SU-DHL-6 (cell line): ENCODE results near the gene IQCF6.
"Not testable (repeated sequence)": the region's sequence is repeated elsewhere in the genome, so short reads cannot be mapped to it uniquely, and the experiment has no call there.

Experiments
- H2AFZ ChIP-seq: fragments of 200-600 bp; sonication (generic); 2 replicates; pipeline ENCODE4 v1.6.1; 2014; ENCODE audit warnings: low read depth, mild to moderate bottlenecking, moderate library complexity, mixed read lengths, antibody characterized with exemption, low read length; ENCODE audit not compliant: severe bottlenecking
- H3F3A ChIP-seq: fragments of 200-600 bp; shearing (Covaris generic); 2 replicates; pipeline ENCODE4 v1.6.0; 2016; ENCODE audit warnings: antibody characterized with exemption, mild to moderate bottlenecking; ENCODE audit not compliant: insufficient read depth
- H3K27ac ChIP-seq: fragments of 200-600 bp; sonication (generic); 2 replicates; pipeline ENCODE4 v1.5.1; 2016; ENCODE audit warnings: low read depth, mild to moderate bottlenecking, low read length, moderate library complexity, mixed read lengths
- H3K27me3 ChIP-seq: fragments of 200-600 bp; sonication (generic), shearing (Covaris generic); 2 replicates; pipeline ENCODE4 v1.6.0; 2014; ENCODE audit warnings: mild to moderate bottlenecking, low read length
- H3K36me3 ChIP-seq: fragments of 200-600 bp; sonication (generic); 2 replicates; pipeline ENCODE4 v1.6.1; 2014; ENCODE audit warnings: mild to moderate bottlenecking, low read length, mixed read lengths
- H3K4me2 ChIP-seq: fragments of 300-600, 200-600 bp; shearing (Covaris generic), sonication (generic); 2 replicates; pipeline ENCODE4 v1.6.0; 2014; ENCODE audit warnings: low read length, low read depth, mild to moderate bottlenecking; ENCODE audit not compliant: poor library complexity, severe bottlenecking
- H3K4me3 ChIP-seq: fragments of 200-600 bp; sonication (generic); 2 replicates; pipeline ENCODE4 v1.5.1; 2014; ENCODE audit warnings: antibody characterized with exemption, low read length, mild to moderate bottlenecking, mixed read lengths; ENCODE audit not compliant: insufficient read depth, poor library complexity, severe bottlenecking
- H3K79me2 ChIP-seq: fragments of 200-600 bp; sonication (generic); 2 replicates; pipeline ENCODE4 v1.6.1; 2014; ENCODE audit warnings: mild to moderate bottlenecking, low read length, moderate library complexity; ENCODE audit not compliant: insufficient read depth
- H3K9ac ChIP-seq: fragments of 200-600 bp; sonication (generic); 2 replicates; pipeline ENCODE4 v1.7.0; 2014; ENCODE audit warnings: mild to moderate bottlenecking, low read length
- H3K9me2 ChIP-seq: fragments of 200-600 bp; sonication (generic); replicated peaks from 2 replicates; pipeline ENCODE4 v1.6.1; 2014; ENCODE audit warnings: low read length; ENCODE audit not compliant: insufficient read depth
- H3K9me3 ChIP-seq: fragments of 200-600 bp; sonication (generic); 2 replicates; pipeline ENCODE4 v1.6.1; 2014; ENCODE audit warnings: low read length, mixed read lengths; ENCODE audit not compliant: insufficient read depth
- H4K20me1 ChIP-seq: fragments of 200-600 bp; sonication (generic); 2 replicates; pipeline ENCODE4 v1.6.1; 2014; ENCODE audit warnings: low read depth, mild to moderate bottlenecking, antibody characterized with exemption, low read length, moderate library complexity, mixed read lengths
- CTCF ChIP-seq: fragments of 200-600 bp; sonication (generic); IDR thresholded peaks from one replicate; pipeline ENCODE4 v1.5.1; 2017; ENCODE audit warnings: antibody characterized with exemption, mild to moderate bottlenecking, low read length, moderate library complexity; ENCODE audit not compliant: insufficient read depth, poor library complexity, severe bottlenecking
- EZH2phosphoT487 ChIP-seq: fragments of 200-600 bp; sonication (generic), shearing (Covaris generic); conservative IDR thresholded peaks from 2 replicates; pipeline ENCODE4 v1.6.1; 2018; ENCODE audit warnings: mild to moderate bottlenecking, antibody characterized with exemption, low read length, moderate library complexity, mixed read lengths

The IQCF6 gene

GRCh38 chr3:51792206-51792605 lies 13.2 kb upstream of the IQCF6 start:
- Histone ChIP-seq H3K4me2 (no peak overlapping the region), H3K27ac (no peak overlapping the region), H3K9me3 (no peaks in the 10 kb centered on the region), H3K9ac (no peak overlapping the region), H3K36me3 (no peaks in the 10 kb centered on the region), H2AFZ (no peak overlapping the region), H3K9me2 (no peaks in the 10 kb centered on the region), H3F3A (no peaks in the 10 kb centered on the region), H3K79me2 (no peaks in the 10 kb centered on the region), H3K4me3 (no peak overlapping the region), H3K27me3 (no peaks in the 10 kb centered on the region), H4K20me1 (no peaks in the 10 kb centered on the region)
- no peak for TF ChIP-seq CTCF

- Histone ChIP-seq H3K36me3 (no peaks in the 10 kb centered on the region), H3K79me2 (no peaks in the 10 kb centered on the region), H3F3A (no peaks in the 10 kb centered on the region), H3K9me3 (no peaks in the 10 kb centered on the region), H3K9ac (no peak overlapping the region), H3K9me2 (no peaks in the 10 kb centered on the region), H3K27ac (no peak overlapping the region), H3K4me3 (no peak overlapping the region), H2AFZ (no peak overlapping the region), H3K27me3 (no peaks in the 10 kb centered on the region), H3K4me2 (no peak overlapping the region), H4K20me1 (no peaks in the 10 kb centered on the region)
- TF ChIP-seq EZH2phosphoT487 (no peak), CTCF (no peak)
Measured at GRCh38 chr3:51789437-51789836, 10.4 kb upstream of the IQCF6 start.

- not testable (repeated sequence) for H3K4me2 ChIP-seq, H3K27me3 ChIP-seq, H3K36me3 ChIP-seq, H4K20me1 ChIP-seq, H3K4me3 ChIP-seq, H3K9me2 ChIP-seq, H3K79me2 ChIP-seq, H3K9me3 ChIP-seq, H3K27ac ChIP-seq, H3F3A ChIP-seq, H2AFZ ChIP-seq, H3K9ac ChIP-seq
Measured at GRCh38 chr3:51787576-51787975, 8.5 kb upstream of the IQCF6 start.

- no peaks in the 10 kb centered on the region for H3K27me3 ChIP-seq
- no peaks in the 10 kb centered on the region for H3K36me3 ChIP-seq
- no peak overlapping the region for H3K27ac ChIP-seq
- H3K4me3 ChIP-seq: no peak overlapping the region
- no peaks in the 10 kb centered on the region for H3K9me2 ChIP-seq
- H3K9me3 ChIP-seq: no peaks in the 10 kb centered on the region
- TF ChIP-seq CTCF: no peak
- H4K20me1 ChIP-seq: no peaks in the 10 kb centered on the region
- no peaks in the 10 kb centered on the region for H3K79me2 ChIP-seq
- no peak overlapping the region for H2AFZ ChIP-seq
- no peak overlapping the region for H3K4me2 ChIP-seq
- H3K9ac ChIP-seq: no peak overlapping the region
- no peaks in the 10 kb centered on the region for H3F3A ChIP-seq
Measured at GRCh38 chr3:51786267-51786666, 7.2 kb upstream of the IQCF6 start.
